Progenitor cell of endocrine pancreas (in vitro differentiated cells): ENCODE measurements around the gene LCN2. TPM values are rescaled to one million over a fixed set of nuclear protein-coding genes. Genes with fewer than 3 reads are reported as not detected.

Experiments used
- DNase-seq: peaks from one replicate; pipeline ENCODE4 v3.0.0; 2021; ENCODE audit warnings: low spot score; ENCODE audit not compliant: unreplicated experiment
- H3K27ac Mint-ChIP-seq: 2 replicates; pipeline ENCODE4 v1.8.0; 2021; ENCODE audit warnings: mild to moderate bottlenecking, moderate library complexity, mixed read lengths
- H3K27me3 Mint-ChIP-seq: 2 replicates; pipeline ENCODE4 v1.8.0; 2021; ENCODE audit warnings: mixed read lengths
- H3K36me3 Mint-ChIP-seq: 2 replicates; pipeline ENCODE4 v1.8.0; 2022; ENCODE audit warnings: mixed read lengths; ENCODE audit not compliant: insufficient read depth
- H3K4me1 Mint-ChIP-seq: 2 replicates; pipeline ENCODE4 v1.8.0; 2021; ENCODE audit warnings: low read depth, mixed read lengths
- H3K4me3 Mint-ChIP-seq: 2 replicates; pipeline ENCODE4 v1.8.0; 2021; ENCODE audit warnings: low read depth, mild to moderate bottlenecking, moderate library complexity, mixed read lengths
- H3K9me3 Mint-ChIP-seq: 2 replicates; pipeline ENCODE4 v1.8.0; 2021; ENCODE audit warnings: low read depth, mixed read lengths
- total RNA-seq: library from RNA; stranded (reverse); gene quantifications from 2 replicates; pipeline ENCODE4 v1.2.1, GENCODE V29; 2021
- TF ChIP-seq, protein P1 (sequence below): fragments of 200-600 bp; sonication (generic); IDR thresholded peaks from one replicate; pipeline ENCODE4 v1.5.0; 2021; ENCODE audit warnings: antibody characterized with exemption, mild to moderate bottlenecking; ENCODE audit not compliant: unreplicated experiment

LCN2 gene
- total RNA-seq, 1 donor from 2014 or later = not detected

DNA sequence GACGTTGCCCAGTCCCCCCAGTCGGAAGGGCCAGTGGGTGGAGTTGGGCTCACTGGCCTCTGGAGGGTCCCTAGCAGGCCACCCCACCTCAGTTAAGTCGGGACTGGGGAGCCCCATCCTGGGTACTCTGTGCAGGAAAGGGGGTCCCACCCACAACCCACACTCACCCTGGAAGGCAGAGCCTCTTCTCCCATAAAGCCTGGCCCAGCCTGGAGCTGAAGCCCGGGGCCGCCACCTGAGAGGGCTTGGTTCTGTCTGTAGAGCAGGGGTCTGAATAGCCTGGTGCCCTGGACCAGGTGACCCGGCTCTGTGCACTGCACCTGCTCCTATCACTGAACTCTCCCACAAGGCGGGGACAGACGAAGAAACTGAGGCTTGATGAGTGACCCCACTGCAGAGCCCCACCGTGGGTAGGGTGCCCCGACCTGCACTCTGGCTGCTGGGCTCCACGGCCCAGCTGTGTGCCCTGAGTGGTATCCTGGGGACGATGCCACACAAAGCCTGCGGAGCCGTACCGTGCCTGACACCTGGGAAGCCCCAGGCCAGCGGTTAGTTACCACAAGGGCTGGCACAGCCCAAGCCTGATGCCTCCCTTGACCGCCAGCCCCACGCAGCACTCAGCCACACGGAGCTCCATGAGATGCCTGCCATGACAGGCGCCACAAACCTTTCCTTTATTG is 29.1 kb upstream of the LCN2 start:
- H3K4me3 Mint-ChIP-seq = no peak overlapping the region
- H3K36me3 Mint-ChIP-seq = peaks cover 4% of the 10 kb centered on the region
- TF ChIP-seq, protein P1, sequence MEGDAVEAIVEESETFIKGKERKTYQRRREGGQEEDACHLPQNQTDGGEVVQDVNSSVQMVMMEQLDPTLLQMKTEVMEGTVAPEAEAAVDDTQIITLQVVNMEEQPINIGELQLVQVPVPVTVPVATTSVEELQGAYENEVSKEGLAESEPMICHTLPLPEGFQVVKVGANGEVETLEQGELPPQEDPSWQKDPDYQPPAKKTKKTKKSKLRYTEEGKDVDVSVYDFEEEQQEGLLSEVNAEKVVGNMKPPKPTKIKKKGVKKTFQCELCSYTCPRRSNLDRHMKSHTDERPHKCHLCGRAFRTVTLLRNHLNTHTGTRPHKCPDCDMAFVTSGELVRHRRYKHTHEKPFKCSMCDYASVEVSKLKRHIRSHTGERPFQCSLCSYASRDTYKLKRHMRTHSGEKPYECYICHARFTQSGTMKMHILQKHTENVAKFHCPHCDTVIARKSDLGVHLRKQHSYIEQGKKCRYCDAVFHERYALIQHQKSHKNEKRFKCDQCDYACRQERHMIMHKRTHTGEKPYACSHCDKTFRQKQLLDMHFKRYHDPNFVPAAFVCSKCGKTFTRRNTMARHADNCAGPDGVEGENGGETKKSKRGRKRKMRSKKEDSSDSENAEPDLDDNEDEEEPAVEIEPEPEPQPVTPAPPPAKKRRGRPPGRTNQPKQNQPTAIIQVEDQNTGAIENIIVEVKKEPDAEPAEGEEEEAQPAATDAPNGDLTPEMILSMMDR = no peak
- DNase-seq = no peak
- no peak overlapping the region for H3K27ac Mint-ChIP-seq
- peaks cover 2% of the 10 kb centered on the region for H3K4me1 Mint-ChIP-seq
- peaks cover 3% of the 10 kb centered on the region for H3K27me3 Mint-ChIP-seq
- no peaks in the 10 kb centered on the region for H3K9me3 Mint-ChIP-seq

DNA sequence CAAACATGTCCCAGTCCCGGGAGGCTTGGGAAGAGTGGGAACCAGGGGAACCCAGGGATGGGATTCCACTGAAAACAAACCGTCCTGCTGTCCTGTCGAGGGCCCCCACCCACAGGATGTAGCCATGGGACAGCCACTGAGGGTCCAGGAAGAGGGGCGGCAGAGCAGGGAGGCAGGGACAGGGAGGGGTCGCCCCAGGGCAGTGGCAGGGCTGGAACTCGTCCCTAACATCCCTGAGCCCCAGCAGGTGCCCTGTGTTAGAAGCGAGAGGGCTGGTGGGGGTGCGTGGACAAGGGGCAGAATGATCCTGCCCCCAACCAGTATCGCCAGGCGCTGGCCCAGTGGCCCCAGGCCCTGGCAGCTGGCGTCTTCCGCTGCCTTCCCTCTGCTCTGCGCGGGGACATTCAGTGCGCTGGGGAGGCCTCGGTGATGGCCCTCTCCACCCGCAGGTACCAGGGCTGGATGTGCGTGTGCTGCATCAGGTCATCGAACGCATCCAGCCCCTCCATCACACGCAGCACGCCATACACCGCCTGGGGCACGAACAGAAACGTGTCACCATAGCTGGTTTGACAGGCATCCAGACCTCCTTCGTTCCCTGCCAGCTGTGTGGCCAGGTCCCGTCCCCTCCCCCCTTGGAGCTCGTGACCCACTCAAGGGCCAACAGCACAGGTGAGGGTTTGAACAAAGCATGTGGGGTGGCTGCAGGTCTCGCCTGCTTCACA is 28.4 kb upstream of the LCN2 start:
- peaks cover 3% of the 10 kb centered on the region for H3K27me3 Mint-ChIP-seq
- H3K9me3 Mint-ChIP-seq = no peaks in the 10 kb centered on the region
- H3K4me1 Mint-ChIP-seq = peaks cover 4% of the 10 kb centered on the region
- TF ChIP-seq, protein P1 = no peak
- DNase-seq = no peak
- H3K36me3 Mint-ChIP-seq = peaks cover 4% of the 10 kb centered on the region
- H3K4me3 Mint-ChIP-seq = no peak overlapping the region
- no peak overlapping the region for H3K27ac Mint-ChIP-seq

DNA sequence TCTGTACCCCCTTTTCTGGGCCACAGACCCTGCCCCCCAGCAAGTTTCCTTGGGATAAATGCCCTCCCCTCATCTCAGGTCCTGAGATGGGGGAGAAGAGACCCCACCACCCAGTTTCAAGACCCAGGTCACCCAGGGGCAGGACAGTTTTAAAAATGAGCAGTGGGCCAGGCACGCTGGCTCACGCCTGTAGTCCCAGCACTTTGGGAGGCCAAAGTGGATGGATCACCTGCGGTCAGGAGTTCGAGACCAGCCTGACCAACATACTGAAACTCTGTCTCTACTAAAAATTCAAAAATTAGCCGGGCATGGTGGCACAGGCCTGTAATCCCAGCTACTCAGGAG is 27.8 kb upstream of the LCN2 start:
- H3K27ac Mint-ChIP-seq = no peak overlapping the region
- H3K4me1 Mint-ChIP-seq = peaks cover 9% of the 10 kb centered on the region
- H3K27me3 Mint-ChIP-seq = peaks cover 3% of the 10 kb centered on the region
- H3K4me3 Mint-ChIP-seq = no peak overlapping the region
- no peaks in the 10 kb centered on the region for H3K9me3 Mint-ChIP-seq
- no peak for DNase-seq
- H3K36me3 Mint-ChIP-seq = peaks cover 4% of the 10 kb centered on the region
- TF ChIP-seq, protein P1 = no peak

DNA sequence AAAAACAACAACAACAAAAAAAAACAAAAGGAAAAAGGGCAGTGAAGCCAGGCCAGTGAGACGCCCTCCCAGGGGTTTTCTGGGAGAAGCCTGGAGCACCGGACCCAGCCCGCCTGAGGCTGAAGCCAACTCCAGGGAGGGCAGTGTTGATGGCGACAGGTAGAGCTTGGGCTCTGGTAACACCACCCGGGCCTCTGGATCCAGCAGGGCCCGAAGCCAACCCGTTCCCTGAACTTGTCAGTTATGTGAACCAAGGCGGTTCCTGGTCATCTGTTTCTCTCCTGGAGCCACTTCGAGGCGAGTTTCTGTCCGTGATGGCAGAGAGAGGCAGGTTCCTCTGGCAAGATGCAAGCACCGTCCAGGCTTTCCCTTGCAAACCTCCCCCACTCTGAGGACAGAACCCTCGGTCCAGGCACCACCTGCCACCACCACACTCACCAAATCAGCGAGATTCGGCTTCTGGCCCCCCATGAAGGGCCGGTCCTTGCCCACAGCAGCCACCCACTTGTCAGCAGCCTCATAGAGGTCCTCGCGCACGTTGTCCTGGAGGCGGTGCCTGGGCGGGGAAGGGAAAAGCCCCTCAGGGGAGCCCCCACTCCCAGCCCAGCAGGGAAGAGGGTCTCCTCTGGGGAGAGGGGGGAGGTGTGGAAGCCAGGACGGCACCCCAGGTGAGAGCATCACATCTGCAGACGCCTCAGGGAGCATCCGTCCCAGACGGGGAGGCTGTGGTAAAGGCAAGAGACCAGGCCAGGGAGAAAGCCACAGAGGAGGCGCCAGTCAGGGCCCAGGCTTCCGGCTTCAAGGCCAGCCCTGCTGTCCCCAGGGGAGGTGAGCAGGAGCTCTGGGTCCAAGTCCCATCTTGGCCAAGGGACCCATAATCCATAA is 27.1 kb upstream of the LCN2 start:
- no peak overlapping the region for H3K27ac Mint-ChIP-seq
- TF ChIP-seq, protein P1 = no peak
- H3K27me3 Mint-ChIP-seq = peaks cover 3% of the 10 kb centered on the region
- H3K36me3 Mint-ChIP-seq = peaks cover 4% of the 10 kb centered on the region
- H3K9me3 Mint-ChIP-seq = no peaks in the 10 kb centered on the region
- DNase-seq = no peak
- H3K4me3 Mint-ChIP-seq = no peak overlapping the region
- H3K4me1 Mint-ChIP-seq = peaks cover 9% of the 10 kb centered on the region

DNA sequence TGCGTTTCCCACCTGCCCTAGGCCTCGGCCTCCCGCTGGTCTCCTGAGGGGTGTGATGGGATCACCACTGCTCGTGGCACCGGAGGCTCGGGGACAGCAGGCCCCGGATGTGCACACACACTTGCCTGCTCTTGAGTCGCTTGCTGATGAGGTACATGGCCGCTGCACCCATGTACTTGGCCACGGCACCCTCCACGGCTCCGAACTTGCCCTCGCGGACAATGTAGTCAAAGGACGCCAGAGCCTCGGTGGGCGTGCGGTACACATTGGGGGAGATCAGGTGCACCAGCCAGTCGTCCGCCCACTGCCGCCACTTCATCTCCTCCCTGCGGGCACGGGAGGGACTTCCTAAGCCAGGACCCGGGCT is 26.5 kb upstream of the LCN2 start:
- Mint-ChIP-seq H3K27ac (no peak overlapping the region), H3K4me1 (peaks cover 7% of the 10 kb centered on the region), H3K9me3 (no peaks in the 10 kb centered on the region), H3K4me3 (no peak overlapping the region), H3K27me3 (peaks cover under 1% of the 10 kb centered on the region), H3K36me3 (peaks cover 4% of the 10 kb centered on the region)
- no peak for DNase-seq
- TF ChIP-seq, protein P1 = no peak
